Epidermal melanocyte (primary cell): ENCODE results near the gene LUC7L3.

Experiments
- DNase-seq: peaks from one replicate; pipeline ENCODE4 v3.0.0; 2011; ENCODE audit warnings: low spot score; ENCODE audit not compliant: insufficient read length

Gene LUC7L3

GRCh38 chr17:50749245-50749644, 29.8 kb downstream of the LUC7L3 start:
- no peak for DNase-seq

DNA sequence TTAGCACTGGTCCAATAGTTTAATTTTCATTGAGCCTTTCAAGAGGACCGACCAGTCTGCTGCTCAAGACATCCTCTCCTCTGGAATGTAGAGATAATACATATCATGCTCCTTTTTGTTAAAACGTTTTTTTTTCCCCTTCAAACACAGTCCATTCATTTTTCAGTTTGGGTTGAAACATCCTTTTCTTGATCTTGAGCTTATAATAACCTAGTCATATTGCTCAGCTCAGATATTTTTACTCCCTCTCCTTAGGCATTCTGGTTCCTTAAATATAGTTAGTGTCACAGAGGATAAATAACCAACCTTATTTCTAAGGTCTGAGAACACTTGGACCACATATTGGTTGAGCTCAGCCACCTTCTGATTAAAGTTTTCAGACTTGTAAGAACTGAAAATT, 35.1 kb downstream of the LUC7L3 start:
- no peak for DNase-seq

DNA sequence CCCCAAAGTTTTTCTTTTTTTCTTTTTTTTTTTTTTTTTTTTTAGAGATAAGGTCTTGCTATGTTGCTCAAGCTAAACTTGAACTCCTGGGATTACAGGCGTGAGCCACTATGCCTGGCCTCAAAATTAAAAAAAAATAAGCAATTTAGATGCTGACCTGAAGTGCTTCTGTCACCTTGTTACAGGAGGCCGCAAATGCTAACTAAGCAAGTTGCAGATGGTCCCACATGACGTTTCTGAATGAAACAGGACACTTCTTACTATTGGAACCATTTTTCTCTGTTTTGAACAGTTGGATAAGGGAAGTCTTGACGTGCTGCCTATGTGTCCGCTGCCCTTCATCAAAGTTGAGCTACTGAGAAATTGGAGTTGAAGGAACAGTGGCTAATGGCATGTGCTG, 39.1 kb downstream of the LUC7L3 start:
- no peak for DNase-seq

DNA sequence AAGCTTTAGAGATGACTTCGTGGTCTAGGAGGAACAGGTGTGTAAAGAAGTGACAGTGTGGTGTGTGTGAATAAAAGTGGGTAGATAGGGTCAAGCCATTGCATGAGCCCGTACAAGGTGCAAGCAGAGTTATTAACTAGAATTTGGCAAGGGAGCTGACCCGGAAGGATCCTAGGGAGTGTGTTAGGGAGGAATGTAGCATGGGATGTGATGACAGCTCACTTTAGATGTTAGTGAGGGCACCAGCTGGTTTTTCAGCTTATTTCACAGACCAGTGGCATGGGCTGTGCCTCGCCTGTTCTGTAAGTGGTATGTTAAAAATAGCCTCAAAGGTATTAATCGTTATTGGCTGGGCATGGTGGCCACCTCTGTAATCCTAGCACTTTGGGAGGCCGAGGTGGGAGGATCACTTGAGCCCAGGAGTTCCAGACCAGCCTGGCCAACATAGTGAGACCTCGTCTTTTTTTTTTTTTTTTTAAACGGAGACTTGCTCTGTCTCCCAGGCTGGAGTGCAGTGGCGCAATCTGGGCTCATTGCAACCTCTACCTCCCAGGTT, 39.7 kb downstream of the LUC7L3 start:
- no peak for DNase-seq

DNA sequence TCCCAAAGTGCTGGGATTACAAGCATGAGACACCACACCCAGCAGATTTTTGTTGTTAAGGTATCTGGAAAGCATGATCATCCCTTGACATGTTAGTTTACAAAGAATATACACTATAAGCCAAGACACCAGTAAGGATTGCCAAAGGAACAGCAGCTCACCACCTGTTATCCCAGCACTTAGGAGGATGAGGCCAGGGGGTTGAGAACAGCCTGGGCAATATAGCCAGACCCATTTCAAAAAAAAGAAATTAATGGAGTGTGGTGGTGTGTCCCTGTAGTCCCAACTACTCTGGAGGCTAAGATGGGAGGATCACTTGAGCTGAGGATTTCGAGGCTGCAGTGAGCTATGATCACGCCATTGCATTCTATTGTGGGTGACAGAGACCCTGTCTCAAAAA, 42.8 kb downstream of the LUC7L3 start:
- no peak for DNase-seq

- no peak for DNase-seq
Observed at GRCh38 chr17:50763716-50764475, 44.5 kb downstream of the LUC7L3 start.

DNA sequence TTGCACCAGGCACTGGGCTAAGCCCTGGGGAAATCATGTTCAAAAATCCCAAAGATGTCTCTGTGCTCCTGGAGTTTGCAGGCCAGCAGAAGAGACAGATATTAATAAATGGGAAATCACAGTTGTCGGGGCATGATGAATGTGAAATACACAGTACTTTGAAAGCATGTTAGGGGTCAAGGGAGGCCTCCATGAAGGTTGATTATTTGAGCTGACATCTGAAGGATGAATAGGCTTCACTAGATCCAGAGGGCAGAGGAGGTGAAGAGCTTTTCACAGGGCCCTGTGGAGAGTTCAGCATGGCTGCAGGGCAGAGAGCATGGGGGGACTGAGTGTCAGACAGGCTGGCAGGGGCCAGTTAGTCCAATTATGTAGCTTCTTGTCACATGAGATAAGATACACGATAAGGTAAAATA, 45.3 kb downstream of the LUC7L3 start:
- DNase-seq = no peak

- DNase-seq = no peak
Observed at GRCh38 chr17:50765454-50766221, 46.2 kb downstream of the LUC7L3 start.

GRCh38 chr17:50766222-50767023, 47.0 kb downstream of the LUC7L3 start:
- DNase-seq = no peak

DNA sequence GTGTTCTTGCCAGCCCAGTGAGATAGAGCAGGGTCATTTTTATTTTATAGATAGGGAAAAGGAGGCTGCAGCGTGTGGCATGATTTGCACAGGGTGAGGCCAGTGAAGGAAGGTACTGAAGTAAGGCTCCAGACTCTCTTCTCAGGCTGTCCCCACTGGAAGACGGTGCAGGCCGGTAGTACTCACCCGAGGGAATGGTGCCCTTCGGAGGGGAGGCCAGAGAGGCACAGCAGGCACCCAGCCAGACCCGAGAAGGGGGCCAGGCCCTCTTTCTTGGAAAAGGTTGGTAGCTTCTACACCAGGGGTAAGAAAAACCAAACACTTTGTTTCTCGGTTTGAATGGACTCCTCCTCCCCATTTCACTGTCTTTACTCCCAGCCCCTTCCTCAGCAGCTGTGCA, 47.6 kb downstream of the LUC7L3 start:
- DNase-seq = no peak

DNA sequence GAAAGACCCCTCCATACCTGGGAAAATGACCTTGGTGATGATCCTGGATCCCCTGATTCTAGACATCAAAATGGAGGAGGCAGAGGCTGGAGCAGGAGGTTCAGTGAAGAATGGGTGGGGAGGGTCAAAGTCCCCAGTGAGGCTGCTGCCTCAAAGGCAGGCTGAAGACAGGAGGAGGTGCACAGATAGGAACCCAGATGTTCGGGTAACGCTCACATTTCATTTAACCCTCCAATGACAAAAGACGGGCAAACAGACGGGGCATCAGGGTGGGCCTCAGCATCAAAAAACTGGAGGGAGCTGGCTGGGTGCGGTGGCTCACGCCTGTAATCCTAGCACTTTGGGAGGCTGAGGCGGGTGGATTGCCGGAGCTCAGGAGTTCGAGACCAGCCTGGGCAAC, 48.0 kb downstream of the LUC7L3 start, which contains the start of gene ANKRD40CL:
Gene ANKRD40CL, minus strand, starts transcription at position 73 of the 400 bp plus-strand sequence. CDS start 605 bp downstream, outside the sequence.
- no peak for DNase-seq

DNA sequence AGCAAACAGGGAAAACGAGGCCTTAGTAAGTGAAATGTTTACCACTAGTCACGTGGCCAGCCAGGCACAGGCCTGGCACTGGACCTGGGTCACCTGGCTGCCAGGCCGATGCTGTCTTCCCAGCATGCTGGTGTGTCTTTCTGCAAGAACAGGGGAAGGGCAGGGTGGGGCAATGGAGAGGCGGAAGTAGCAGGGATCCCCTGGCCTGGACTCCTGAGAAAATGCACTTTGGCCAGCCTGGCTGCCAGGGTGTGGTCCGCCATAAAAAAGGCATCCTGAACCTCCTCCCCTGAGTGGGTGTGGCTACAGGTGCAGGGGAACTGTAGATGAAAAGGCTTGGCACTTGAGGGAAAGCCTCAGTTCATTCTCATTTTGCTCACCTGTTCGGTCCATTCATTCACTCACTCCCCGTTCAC, 49.0 kb downstream of the LUC7L3 start:
- no peak for DNase-seq

- DNase-seq = no peak
Observed at GRCh38 chr17:50769884-50770283, 50.5 kb downstream of the LUC7L3 start.

- DNase-seq = no peak
Observed at GRCh38 chr17:50770346-50770745, 50.9 kb downstream of the LUC7L3 start.

- no peak for DNase-seq
Observed at GRCh38 chr17:50771991-50772785, 52.8 kb downstream of the LUC7L3 start.

GRCh38 chr17:50774225-50774803, 54.9 kb downstream of the LUC7L3 start:
- no peak for DNase-seq

DNA sequence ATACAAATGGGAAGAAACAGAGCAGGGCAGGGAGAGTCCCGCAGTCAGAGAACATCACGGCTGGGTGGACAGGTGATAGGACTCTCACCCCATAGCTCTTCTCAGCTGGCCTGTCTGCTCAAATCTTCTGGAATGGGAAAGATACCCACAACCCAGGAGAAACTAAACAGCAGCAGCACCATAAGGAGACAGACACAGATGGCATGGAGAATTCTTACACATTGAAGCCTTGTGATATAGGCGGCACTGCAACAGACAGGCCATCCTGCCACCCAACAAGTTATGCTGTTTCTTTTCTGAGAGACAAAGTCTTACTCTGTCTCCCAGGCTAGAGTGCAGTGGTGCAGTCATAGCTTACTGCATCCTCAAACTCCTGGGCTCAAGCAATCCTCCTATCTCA, 56.5 kb downstream of the LUC7L3 start:
- no peak for DNase-seq

DNA sequence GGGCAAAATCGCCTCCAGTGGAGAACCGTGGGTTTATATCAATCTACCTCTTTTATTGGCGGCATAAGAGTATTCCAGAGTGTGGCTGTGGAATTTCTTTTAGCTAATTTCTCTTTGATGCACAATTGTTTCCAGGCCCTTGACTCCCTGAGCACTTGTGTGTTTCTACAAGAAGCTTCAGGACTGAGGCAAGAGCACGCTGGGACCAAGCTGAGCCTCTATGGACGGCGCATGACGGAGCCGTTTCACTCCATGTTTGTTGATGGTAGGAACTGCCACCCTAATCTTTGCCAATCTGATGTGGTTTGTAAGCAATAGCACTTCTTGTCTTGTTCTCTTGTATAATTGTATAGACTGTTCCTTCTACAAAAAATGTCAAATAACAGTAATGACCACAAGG, 59.1 kb downstream of the LUC7L3 start:
- no peak for DNase-seq

- no peak for DNase-seq
Observed at GRCh38 chr17:50778988-50779387, 59.6 kb downstream of the LUC7L3 start.

DNA sequence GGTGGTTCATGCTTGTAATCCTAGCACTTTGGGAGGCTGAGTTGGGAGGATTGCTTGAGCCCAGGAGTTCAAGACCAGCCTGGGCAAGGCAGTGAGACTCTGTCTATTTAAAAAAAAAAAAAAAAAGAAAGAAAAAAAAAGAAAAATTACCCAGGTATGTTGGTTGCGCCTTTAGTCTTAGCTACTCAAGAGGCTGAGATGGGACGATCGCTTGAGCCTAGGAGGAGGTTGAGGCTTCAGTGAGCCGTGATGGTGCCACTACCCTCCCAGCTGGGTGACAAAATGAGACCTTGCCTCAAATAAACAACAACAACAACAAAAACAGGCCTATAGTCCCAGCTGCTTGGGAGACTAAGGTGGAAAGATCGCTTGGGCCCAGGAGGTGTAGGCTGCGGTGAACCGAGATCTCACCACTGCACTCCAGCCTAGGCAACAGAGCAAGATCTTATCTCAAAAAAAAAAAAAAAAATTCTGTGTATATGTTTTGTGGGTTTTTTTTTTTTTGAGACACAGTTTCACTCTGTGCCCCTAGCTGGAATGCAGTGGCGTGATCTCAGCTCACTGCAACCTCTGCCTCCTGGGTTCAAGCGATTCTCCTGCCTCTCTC, 60.4 kb downstream of the LUC7L3 start:
- DNase-seq = no peak
